GM18520 (cell line): ENCODE results near the gene ACTR3C.
"Not testable (repeated sequence)": the region's sequence is repeated elsewhere in the genome, so short reads cannot be mapped to it uniquely, and the experiment has no call there.

Experiments used
- ATAC-seq: cut with Tn5 transposase; IDR thresholded peaks from one replicate; pipeline ENCODE4 v1.9.1; 2021; ENCODE audit not compliant: unreplicated experiment

ACTR3C gene

GRCh38 chr7:150219941-150220658, 103.2 kb downstream of the ACTR3C start:
- not testable (repeated sequence) for ATAC-seq

GRCh38 chr7:150206848-150207247, 116.5 kb downstream of the ACTR3C start:
- ATAC-seq = not testable (repeated sequence)

- ATAC-seq = not testable (repeated sequence)
Measured at GRCh38 chr7:150205866-150206265, 117.5 kb downstream of the ACTR3C start.

- not testable (repeated sequence) for ATAC-seq
Measured at GRCh38 chr7:150204577-150204976, 118.8 kb downstream of the ACTR3C start.

- not testable (repeated sequence) for ATAC-seq
Measured at GRCh38 chr7:150202894-150203293, 120.5 kb downstream of the ACTR3C start.
